DOHH2 (cell line): ENCODE measurements around the gene ITGAE.

Experiments used
- CTCF ChIP-seq: fragments of 200-600 bp; sonication (generic); IDR thresholded peaks from one replicate; pipeline ENCODE4 v1.5.1; 2014; ENCODE audit warnings: antibody characterized with exemption, mild to moderate bottlenecking, low read depth, low read length; ENCODE audit not compliant: poor library complexity, severe bottlenecking
- EZH2phosphoT487 ChIP-seq: fragments of 200-600 bp; sonication (generic); IDR thresholded peaks from 2 replicates; pipeline ENCODE4 v1.6.1; 2017; ENCODE audit warnings: borderline replicate concordance, mild to moderate bottlenecking, antibody characterized with exemption, low read length, moderate library complexity, mixed read lengths

- TF ChIP-seq CTCF (no peak), EZH2phosphoT487 (no peak)
These were observed 57.0 kb downstream of the ITGAE start for GRCh38 chr17:3744014-3744413.
